SK-N-SH (cell line): Measurements from ENCODE around the gene MMP24OS. TPM values are rescaled to one million over a fixed set of nuclear protein-coding genes. Genes with fewer than 3 reads are reported as not detected.

Source experiments
- CTCF ChIA-PET: fragments of 300-600, 350-600 bp; formaldehyde crosslinking; extraction: SDS; loops from one replicate; lab custom pipeline; 2021; lab: Yijun Ruan, JAX
- POLR2A ChIA-PET: fragments of 350-600 bp; sonication (Branson Sonifier 250); formaldehyde crosslinking; extraction: SDS; loops from one replicate; lab custom pipeline; 2020; ENCODE audit warnings: antibody characterized with exemption, inconsistent platforms; lab: Yijun Ruan, JAX
- DNase-seq: peaks from one replicate; pipeline ENCODE4 v3.0.0; 2012
- H2AFZ ChIP-seq: fragments of 200-600 bp; sonication (generic); 2 replicates; pipeline ENCODE4 v1.8.1; 2016; ENCODE audit warnings: antibody characterized with exemption, mild to moderate bottlenecking, low read depth
- H3F3A ChIP-seq: fragments of 200-600 bp; sonication (generic); replicated peaks from 2 replicates; pipeline ENCODE3; 2016; ENCODE audit warnings: antibody characterized with exemption, mild to moderate bottlenecking; ENCODE audit not compliant: insufficient read depth
- H3K27ac ChIP-seq, 2 experiments: fragments of 200-500 bp in 1 of 2; fragments of 200-600 bp in 1 of 2; sonication (Bioruptor generic) in 1 of 2; sonication (generic), shearing (Covaris generic) in 1 of 2; 2 replicates each; pipeline versions ENCODE4 v1.5.1 to v1.6.1; 2014 to 2016; ENCODE audit warnings: low read depth in 2 of 2, inconsistent platforms in 1 of 2, low read length in 1 of 2, mild to moderate bottlenecking in 1 of 2, mixed read lengths in 1 of 2
- H3K27me3 ChIP-seq: fragments of 200-600 bp; sonication (generic), shearing (Covaris generic); 2 replicates; pipeline ENCODE4 v1.6.1; 2016; ENCODE audit warnings: mixed run types; ENCODE audit not compliant: insufficient read depth
- H3K36me3 ChIP-seq, 2 experiments: fragments of 200-500 bp in 1 of 2; fragments of 200-600 bp in 1 of 2; sonication (Bioruptor generic) in 1 of 2; sonication (generic) in 1 of 2; replicated peaks in 1 of 2; 2 replicates each; pipeline versions ENCODE3 to v1.5.1; 2014 to 2016; ENCODE audit warnings: low read length in 1 of 2, mild to moderate bottlenecking in 1 of 2; ENCODE audit not compliant: insufficient read depth in 2 of 2, control insufficient read depth in 1 of 2
- H3K4me1 ChIP-seq, 2 experiments: fragments of 200-500 bp in 1 of 2; fragments of 200-600 bp in 1 of 2; sonication (Bioruptor generic) in 1 of 2; sonication (generic), shearing (Covaris generic) in 1 of 2; 2 replicates each; pipeline versions ENCODE4 v1.5.1 to v1.6.1; 2014 to 2016; ENCODE audit warnings: low read depth in 1 of 2, low read length in 1 of 2, mixed run types in 1 of 2; ENCODE audit not compliant: insufficient read depth in 2 of 2, control insufficient read depth in 1 of 2
- H3K4me2 ChIP-seq: fragments of 200-600 bp; sonication (generic), shearing (Covaris generic); 2 replicates; pipeline ENCODE4 v1.6.1; 2017; ENCODE audit warnings: mixed run types
- H3K4me3 ChIP-seq, 2 experiments: fragments of 200-500 bp in 1 of 2; fragments of 200-600 bp in 1 of 2; sonication (Bioruptor generic) in 1 of 2; sonication (generic), shearing (Covaris generic) in 1 of 2; 2 replicates each; pipeline versions ENCODE4 v1.5.1 to v1.8.1; 2014 to 2016; ENCODE audit warnings: low read depth in 2 of 2, inconsistent platforms in 1 of 2, low read length in 1 of 2, mild to moderate bottlenecking in 1 of 2, mixed read lengths in 1 of 2, moderate library complexity in 1 of 2
- H3K79me2 ChIP-seq: fragments of 200-600 bp; sonication (generic); 2 replicates; pipeline ENCODE4 v1.8.1; 2017; ENCODE audit warnings: mild to moderate bottlenecking; ENCODE audit not compliant: insufficient read depth
- H3K9ac ChIP-seq: fragments of 200-600 bp; sonication (generic); 2 replicates; pipeline ENCODE4 v1.6.1; 2017; ENCODE audit warnings: mixed run types
- H3K9me2 ChIP-seq: fragments of 200-600 bp; sonication (generic); 2 replicates; pipeline ENCODE4 v1.6.1; 2017; ENCODE audit warnings: mixed run types
- H3K9me3 ChIP-seq: fragments of 200-600 bp; sonication (generic); 2 replicates; pipeline ENCODE4 v1.6.1; 2017; ENCODE audit warnings: mixed run types, mild to moderate bottlenecking, moderate library complexity
- H4K20me1 ChIP-seq: fragments of 200-600 bp; sonication (generic); 2 replicates; pipeline ENCODE4 v1.6.1; 2017; ENCODE audit warnings: mild to moderate bottlenecking, mixed run types; ENCODE audit not compliant: insufficient read depth
- CHD2 ChIP-seq: fragments of 150-350 bp; IDR thresholded peaks from 2 replicates; pipeline ENCODE4 v1.6.1; 2018; ENCODE audit warnings: low read length; ENCODE audit not compliant: partially characterized antibody
- ELF1 ChIP-seq: IDR thresholded peaks from 2 replicates; pipeline ENCODE4 v1.4.0; 2012
- FOSL2 ChIP-seq: IDR thresholded peaks from 2 replicates; pipeline ENCODE4 v1.4.0; 2012; ENCODE audit warnings: low read depth, mild to moderate bottlenecking, moderate library complexity, borderline replicate concordance
- FOXJ3 ChIP-seq: sonication (generic); formaldehyde crosslinking; IDR thresholded peaks from 2 replicates; pipeline ENCODE4 v1.5.1; 2020; ENCODE audit warnings: mild to moderate bottlenecking, missing genetic modification reagents
- FOXM1 ChIP-seq: IDR thresholded peaks from 2 replicates; pipeline ENCODE4 v1.4.0; 2012; ENCODE audit warnings: low read depth, mild to moderate bottlenecking
- GABPA ChIP-seq: IDR thresholded peaks from 2 replicates; pipeline ENCODE4 v1.4.0; 2012; ENCODE audit warnings: low read depth, mild to moderate bottlenecking
- NFIC ChIP-seq: IDR thresholded peaks from 2 replicates; pipeline ENCODE4 v1.4.0; 2012; ENCODE audit warnings: borderline replicate concordance
- NRF1 ChIP-seq: IDR thresholded peaks from 2 replicates; pipeline ENCODE4 v1.6.1; 2012; ENCODE audit warnings: low read depth, mild to moderate bottlenecking, low read length
- POLR2AphosphoS5 ChIP-seq: IDR thresholded peaks from 2 replicates; pipeline ENCODE4 v1.6.1; 2012; ENCODE audit warnings: low read depth, low read length
- RCOR1 ChIP-seq: fragments of 150-350 bp; IDR thresholded peaks from 2 replicates; pipeline ENCODE4 v1.6.1; 2017; ENCODE audit warnings: antibody characterized with exemption, low read length
- RFX5 ChIP-seq: IDR thresholded peaks from 2 replicates; pipeline ENCODE4 v1.6.1; 2012; ENCODE audit warnings: mild to moderate bottlenecking, improper control_type of control experiment, low read length
- SMC3 ChIP-seq: IDR thresholded peaks from 2 replicates; pipeline ENCODE4 v1.6.1; 2012; ENCODE audit warnings: low read depth, low read length, improper control_type of control experiment
- TEAD4 ChIP-seq: IDR thresholded peaks from 2 replicates; pipeline ENCODE4 v1.4.0; 2012; ENCODE audit warnings: mild to moderate bottlenecking, borderline replicate concordance; ENCODE audit not compliant: insufficient read depth
- WGBS: methylation state at CpG from one replicate; pipeline ENCODE4 v1.1.6; 2017; ENCODE audit warnings: low lambda C conversion rate; 5-methylcytosine and 5-hydroxymethylcytosine counted together
- polyA plus RNA-seq, 3 experiments: library from polyadenylated mRNA; depleted of rRNA; stranded (reverse); fragments of >200 nt; gene quantifications; 2 replicates each; pipeline ENCODE4 v1.2.3, GENCODE V29; 2012
- TF ChIP-seq, protein P1 (sequence below): IDR thresholded peaks from 2 replicates; pipeline ENCODE4 v1.4.0; 2012; ENCODE audit warnings: low read depth, borderline replicate concordance
- TF ChIP-seq, protein P2 (sequence below): IDR thresholded peaks from 2 replicates; pipeline ENCODE4 v1.4.0; 2012; ENCODE audit warnings: low read depth, borderline replicate concordance
- TF ChIP-seq, protein P3 (sequence below): IDR thresholded peaks from 2 replicates; pipeline ENCODE4; 2012
- TF ChIP-seq, protein P4 (sequence below): fragments of 150-350 bp; IDR thresholded peaks from 2 replicates; pipeline ENCODE4 v1.6.1; 2017; ENCODE audit warnings: antibody characterized with exemption, low read length, low read depth, borderline replicate concordance
- TF ChIP-seq, protein P5 (sequence below): fragments of 200-600 bp; sonication (generic); IDR thresholded peaks from 2 replicates; pipeline ENCODE4 v1.6.1; 2017; ENCODE audit warnings: antibody characterized with exemption, mild to moderate bottlenecking, moderate library complexity
- TF ChIP-seq, protein P6 (sequence below): IDR thresholded peaks from 2 replicates; pipeline ENCODE4 v1.4.0; 2012; ENCODE audit warnings: low read depth
- TF ChIP-seq, protein P7 (sequence below): IDR thresholded peaks from 2 replicates; pipeline ENCODE4 v1.6.1; 2012; ENCODE audit warnings: mild to moderate bottlenecking, low read depth, low read length, moderate library complexity

MMP24OS gene
- polyA plus RNA-seq, 1 of the 3 experiments (the other 2 are of a cell fraction), result 53.1 TPM

DNA sequence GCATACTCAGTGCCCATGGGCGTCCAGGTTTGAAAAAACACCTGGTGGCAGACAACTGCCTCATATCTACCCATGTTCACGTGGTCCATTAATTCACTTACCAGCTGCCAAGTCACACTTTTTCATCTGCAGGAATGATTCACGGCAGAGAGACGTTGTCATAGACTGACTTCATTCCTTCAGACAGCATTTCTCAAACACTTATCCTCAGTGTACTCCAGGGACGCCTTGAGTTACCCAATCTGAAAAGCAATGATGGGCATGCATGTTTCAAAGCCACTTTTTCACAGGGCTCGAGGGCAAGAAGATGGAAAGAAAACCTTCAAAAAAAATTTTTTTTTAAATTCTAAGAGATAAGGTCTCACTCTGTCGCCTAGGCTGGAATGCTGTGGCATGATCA, 6.0 kb downstream of the MMP24OS start:
- Histone ChIP-seq H2AFZ (no peak overlapping the region), H3K36me3 (peaks cover 7 to 33% of the 10 kb centered on the region in 2 experiments), H3K4me2 (no peak overlapping the region), H3K4me3 (no peak overlapping the region), H3K9me3 (no peaks in the 10 kb centered on the region), H3K27me3 (no peaks in the 10 kb centered on the region), H3F3A (peaks cover 11% of the 10 kb centered on the region), H3K9ac (no peak overlapping the region), H3K27ac (no peak overlapping the region), H3K4me1 (peaks cover 5 to 38% of the 10 kb centered on the region in 2 experiments; a peak in 2 of 4 replicates), H3K79me2 (peaks cover 15% of the 10 kb centered on the region), H4K20me1 (no peaks in the 10 kb centered on the region), H3K9me2 (no peaks in the 10 kb centered on the region)
- ChIA-PET CTCF (interaction anchor here (0.7 to 5.7 kb wide), 3 partner anchors 63 to 175 kb away, joined by 4 to 28 read pairs (median 5); no protein-coding TSS in a partner anchor), POLR2A (interaction anchor here (1.4 kb wide), 1 partner anchor 13 kb away, joined by 3 read pairs; the partner anchor contains the start of gene EIF6)
- no peak for DNase-seq
- TF ChIP-seq SMC3, result no peak
- TF ChIP-seq, protein P1, sequence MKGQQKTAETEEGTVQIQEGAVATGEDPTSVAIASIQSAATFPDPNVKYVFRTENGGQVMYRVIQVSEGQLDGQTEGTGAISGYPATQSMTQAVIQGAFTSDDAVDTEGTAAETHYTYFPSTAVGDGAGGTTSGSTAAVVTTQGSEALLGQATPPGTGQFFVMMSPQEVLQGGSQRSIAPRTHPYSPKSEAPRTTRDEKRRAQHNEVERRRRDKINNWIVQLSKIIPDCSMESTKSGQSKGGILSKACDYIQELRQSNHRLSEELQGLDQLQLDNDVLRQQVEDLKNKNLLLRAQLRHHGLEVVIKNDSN, result no peak
- TF ChIP-seq RCOR1, result no peak
- no peak for TF ChIP-seq NRF1
- TF ChIP-seq ELF1, result no peak
- TF ChIP-seq POLR2AphosphoS5, result no peak
- TF ChIP-seq CHD2, result no peak
- TF ChIP-seq TEAD4, result no peak
- TF ChIP-seq NFIC, result no peak
- TF ChIP-seq GABPA, result no peak
- no peak for TF ChIP-seq FOXM1
- TF ChIP-seq, protein P2, sequence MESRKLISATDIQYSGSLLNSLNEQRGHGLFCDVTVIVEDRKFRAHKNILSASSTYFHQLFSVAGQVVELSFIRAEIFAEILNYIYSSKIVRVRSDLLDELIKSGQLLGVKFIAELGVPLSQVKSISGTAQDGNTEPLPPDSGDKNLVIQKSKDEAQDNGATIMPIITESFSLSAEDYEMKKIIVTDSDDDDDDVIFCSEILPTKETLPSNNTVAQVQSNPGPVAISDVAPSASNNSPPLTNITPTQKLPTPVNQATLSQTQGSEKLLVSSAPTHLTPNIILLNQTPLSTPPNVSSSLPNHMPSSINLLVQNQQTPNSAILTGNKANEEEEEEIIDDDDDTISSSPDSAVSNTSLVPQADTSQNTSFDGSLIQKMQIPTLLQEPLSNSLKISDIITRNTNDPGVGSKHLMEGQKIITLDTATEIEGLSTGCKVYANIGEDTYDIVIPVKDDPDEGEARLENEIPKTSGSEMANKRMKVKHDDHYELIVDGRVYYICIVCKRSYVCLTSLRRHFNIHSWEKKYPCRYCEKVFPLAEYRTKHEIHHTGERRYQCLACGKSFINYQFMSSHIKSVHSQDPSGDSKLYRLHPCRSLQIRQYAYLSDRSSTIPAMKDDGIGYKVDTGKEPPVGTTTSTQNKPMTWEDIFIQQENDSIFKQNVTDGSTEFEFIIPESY, result no peak
- no peak for TF ChIP-seq RFX5
- TF ChIP-seq, protein P3, sequence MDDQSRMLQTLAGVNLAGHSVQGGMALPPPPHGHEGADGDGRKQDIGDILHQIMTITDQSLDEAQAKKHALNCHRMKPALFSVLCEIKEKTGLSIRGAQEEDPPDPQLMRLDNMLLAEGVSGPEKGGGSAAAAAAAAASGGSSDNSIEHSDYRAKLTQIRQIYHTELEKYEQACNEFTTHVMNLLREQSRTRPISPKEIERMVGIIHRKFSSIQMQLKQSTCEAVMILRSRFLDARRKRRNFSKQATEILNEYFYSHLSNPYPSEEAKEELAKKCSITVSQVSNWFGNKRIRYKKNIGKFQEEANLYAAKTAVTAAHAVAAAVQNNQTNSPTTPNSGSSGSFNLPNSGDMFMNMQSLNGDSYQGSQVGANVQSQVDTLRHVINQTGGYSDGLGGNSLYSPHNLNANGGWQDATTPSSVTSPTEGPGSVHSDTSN, result no peak
- TF ChIP-seq, protein P4, sequence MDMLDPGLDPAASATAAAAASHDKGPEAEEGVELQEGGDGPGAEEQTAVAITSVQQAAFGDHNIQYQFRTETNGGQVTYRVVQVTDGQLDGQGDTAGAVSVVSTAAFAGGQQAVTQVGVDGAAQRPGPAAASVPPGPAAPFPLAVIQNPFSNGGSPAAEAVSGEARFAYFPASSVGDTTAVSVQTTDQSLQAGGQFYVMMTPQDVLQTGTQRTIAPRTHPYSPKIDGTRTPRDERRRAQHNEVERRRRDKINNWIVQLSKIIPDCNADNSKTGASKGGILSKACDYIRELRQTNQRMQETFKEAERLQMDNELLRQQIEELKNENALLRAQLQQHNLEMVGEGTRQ, result no peak
- TF ChIP-seq, protein P5, sequence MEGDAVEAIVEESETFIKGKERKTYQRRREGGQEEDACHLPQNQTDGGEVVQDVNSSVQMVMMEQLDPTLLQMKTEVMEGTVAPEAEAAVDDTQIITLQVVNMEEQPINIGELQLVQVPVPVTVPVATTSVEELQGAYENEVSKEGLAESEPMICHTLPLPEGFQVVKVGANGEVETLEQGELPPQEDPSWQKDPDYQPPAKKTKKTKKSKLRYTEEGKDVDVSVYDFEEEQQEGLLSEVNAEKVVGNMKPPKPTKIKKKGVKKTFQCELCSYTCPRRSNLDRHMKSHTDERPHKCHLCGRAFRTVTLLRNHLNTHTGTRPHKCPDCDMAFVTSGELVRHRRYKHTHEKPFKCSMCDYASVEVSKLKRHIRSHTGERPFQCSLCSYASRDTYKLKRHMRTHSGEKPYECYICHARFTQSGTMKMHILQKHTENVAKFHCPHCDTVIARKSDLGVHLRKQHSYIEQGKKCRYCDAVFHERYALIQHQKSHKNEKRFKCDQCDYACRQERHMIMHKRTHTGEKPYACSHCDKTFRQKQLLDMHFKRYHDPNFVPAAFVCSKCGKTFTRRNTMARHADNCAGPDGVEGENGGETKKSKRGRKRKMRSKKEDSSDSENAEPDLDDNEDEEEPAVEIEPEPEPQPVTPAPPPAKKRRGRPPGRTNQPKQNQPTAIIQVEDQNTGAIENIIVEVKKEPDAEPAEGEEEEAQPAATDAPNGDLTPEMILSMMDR, result no peak
- no peak for TF ChIP-seq FOXJ3 (CRISPR knock-in tag)
- TF ChIP-seq FOSL2, result no peak
- TF ChIP-seq, protein P6, sequence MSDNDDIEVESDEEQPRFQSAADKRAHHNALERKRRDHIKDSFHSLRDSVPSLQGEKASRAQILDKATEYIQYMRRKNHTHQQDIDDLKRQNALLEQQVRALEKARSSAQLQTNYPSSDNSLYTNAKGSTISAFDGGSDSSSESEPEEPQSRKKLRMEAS, result no peak
- TF ChIP-seq, protein P7, sequence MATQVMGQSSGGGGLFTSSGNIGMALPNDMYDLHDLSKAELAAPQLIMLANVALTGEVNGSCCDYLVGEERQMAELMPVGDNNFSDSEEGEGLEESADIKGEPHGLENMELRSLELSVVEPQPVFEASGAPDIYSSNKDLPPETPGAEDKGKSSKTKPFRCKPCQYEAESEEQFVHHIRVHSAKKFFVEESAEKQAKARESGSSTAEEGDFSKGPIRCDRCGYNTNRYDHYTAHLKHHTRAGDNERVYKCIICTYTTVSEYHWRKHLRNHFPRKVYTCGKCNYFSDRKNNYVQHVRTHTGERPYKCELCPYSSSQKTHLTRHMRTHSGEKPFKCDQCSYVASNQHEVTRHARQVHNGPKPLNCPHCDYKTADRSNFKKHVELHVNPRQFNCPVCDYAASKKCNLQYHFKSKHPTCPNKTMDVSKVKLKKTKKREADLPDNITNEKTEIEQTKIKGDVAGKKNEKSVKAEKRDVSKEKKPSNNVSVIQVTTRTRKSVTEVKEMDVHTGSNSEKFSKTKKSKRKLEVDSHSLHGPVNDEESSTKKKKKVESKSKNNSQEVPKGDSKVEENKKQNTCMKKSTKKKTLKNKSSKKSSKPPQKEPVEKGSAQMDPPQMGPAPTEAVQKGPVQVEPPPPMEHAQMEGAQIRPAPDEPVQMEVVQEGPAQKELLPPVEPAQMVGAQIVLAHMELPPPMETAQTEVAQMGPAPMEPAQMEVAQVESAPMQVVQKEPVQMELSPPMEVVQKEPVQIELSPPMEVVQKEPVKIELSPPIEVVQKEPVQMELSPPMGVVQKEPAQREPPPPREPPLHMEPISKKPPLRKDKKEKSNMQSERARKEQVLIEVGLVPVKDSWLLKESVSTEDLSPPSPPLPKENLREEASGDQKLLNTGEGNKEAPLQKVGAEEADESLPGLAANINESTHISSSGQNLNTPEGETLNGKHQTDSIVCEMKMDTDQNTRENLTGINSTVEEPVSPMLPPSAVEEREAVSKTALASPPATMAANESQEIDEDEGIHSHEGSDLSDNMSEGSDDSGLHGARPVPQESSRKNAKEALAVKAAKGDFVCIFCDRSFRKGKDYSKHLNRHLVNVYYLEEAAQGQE, result no peak
- WGBS, result 71% methylated on average over 7 of the region's 7 CpGs
